Neural cell (in vitro differentiated cells): Measurements from ENCODE around the gene SLAIN2. TPM values are rescaled to one million over a fixed set of nuclear protein-coding genes. Genes with fewer than 3 reads are reported as not detected.

Experiments
- H2AFZ ChIP-seq: fragments of 200-600, 300-800 bp; sonication (generic), shearing (Covaris generic); 2 replicates; pipeline ENCODE4 v1.6.0; 2014; ENCODE audit warnings: low read depth, mild to moderate bottlenecking, antibody characterized with exemption, low read length, moderate library complexity
- H3F3A ChIP-seq: fragments of 200-600 bp; shearing (Covaris generic); 2 replicates; pipeline ENCODE4 v1.6.1; 2016; ENCODE audit warnings: mild to moderate bottlenecking, moderate library complexity, mixed read lengths, antibody characterized with exemption, low read length; ENCODE audit not compliant: insufficient read depth, poor library complexity, severe bottlenecking
- H3K27ac ChIP-seq: fragments of 200-600, 300-800 bp; sonication (generic), shearing (Covaris generic); 2 replicates; pipeline ENCODE4 v1.5.1; 2014; ENCODE audit warnings: mild to moderate bottlenecking, low read length, moderate library complexity
- H3K27me3 ChIP-seq: fragments of 300-800, 200-600 bp; sonication (generic), shearing (Covaris generic); 2 replicates; pipeline ENCODE4 v1.6.0; 2014; ENCODE audit warnings: mild to moderate bottlenecking, low read depth, low read length, moderate library complexity; ENCODE audit not compliant: insufficient read depth
- H3K36me3 ChIP-seq: fragments of 300-800, 200-600 bp; sonication (generic), shearing (Covaris generic); 2 replicates; pipeline ENCODE4 v1.5.1; 2014; ENCODE audit warnings: mild to moderate bottlenecking, antibody characterized with exemption, low read length, moderate library complexity; ENCODE audit not compliant: insufficient read depth
- H3K4me2 ChIP-seq: fragments of 300-800, 200-600 bp; sonication (generic), shearing (Covaris generic); 2 replicates; pipeline ENCODE4 v1.6.0; 2014; ENCODE audit warnings: mild to moderate bottlenecking, low read length
- H3K4me3 ChIP-seq: fragments of 300-800, 200-600 bp; sonication (generic), shearing (Covaris generic); 2 replicates; pipeline ENCODE4 v1.5.1; 2014; ENCODE audit warnings: mild to moderate bottlenecking, low read length, moderate library complexity
- H3K79me2 ChIP-seq: fragments of 200-600 bp; shearing (Covaris generic); replicated peaks from 2 replicates; pipeline ENCODE4 v1.6.0; 2014; ENCODE audit warnings: mild to moderate bottlenecking, low read length, moderate library complexity; ENCODE audit not compliant: insufficient read depth
- H3K9ac ChIP-seq: fragments of 300-800, 200-600 bp; sonication (generic), shearing (Covaris generic); 2 replicates; pipeline ENCODE4 v1.6.1; 2016; ENCODE audit warnings: mild to moderate bottlenecking, low read length, mixed read lengths
- H3K9me2 ChIP-seq: fragments of 200-600 bp; shearing (Covaris generic); 2 replicates; pipeline ENCODE4 v1.6.1; 2016; ENCODE audit warnings: mild to moderate bottlenecking, low read length, mixed read lengths; ENCODE audit not compliant: insufficient read depth
- H3K9me3 ChIP-seq: fragments of 200-600, 300-800 bp; sonication (generic), shearing (Covaris generic); 2 replicates; pipeline ENCODE4 v1.6.1; 2016; ENCODE audit warnings: mild to moderate bottlenecking, mixed run types, low read length, moderate library complexity, mixed read lengths
- H4K20me1 ChIP-seq: fragments of 200-600 bp; shearing (Covaris generic); 2 replicates; pipeline ENCODE4 v1.6.1; 2016; ENCODE audit warnings: mild to moderate bottlenecking, mixed run types; ENCODE audit not compliant: insufficient read depth
- CTCF ChIP-seq: fragments of 450-650 bp; IDR thresholded peaks from 2 replicates; pipeline ENCODE4 v1.5.1; 2014; ENCODE audit warnings: antibody characterized with exemption, mild to moderate bottlenecking, moderate library complexity; ENCODE audit not compliant: poor library complexity, severe bottlenecking
- EP300 ChIP-seq: fragments of 450-650 bp; conservative IDR thresholded peaks from 2 replicates; pipeline ENCODE4 v1.6.1; 2014; ENCODE audit warnings: antibody characterized with exemption, mild to moderate bottlenecking, moderate library complexity; ENCODE audit not compliant: poor library complexity, severe bottlenecking
- EZH2 ChIP-seq: fragments of 200-600, 300-800 bp; shearing (Covaris generic), sonication (generic); IDR thresholded peaks from 2 replicates; pipeline ENCODE4 v1.6.1; 2014; ENCODE audit warnings: antibody characterized with exemption, low read length, borderline replicate concordance, mild to moderate bottlenecking; ENCODE audit not compliant: insufficient read depth, poor library complexity, severe bottlenecking
- MXI1 ChIP-seq: fragments of 450-650 bp; conservative IDR thresholded peaks from 2 replicates; pipeline ENCODE4 v1.6.1; 2014; ENCODE audit warnings: antibody characterized with exemption, mild to moderate bottlenecking; ENCODE audit not compliant: poor library complexity, severe bottlenecking
- POLR2AphosphoS5 ChIP-seq: IDR thresholded peaks from 2 replicates; pipeline ENCODE4 v1.6.1; 2012
- RAD21 ChIP-seq: fragments of 450-650 bp; conservative IDR thresholded peaks from 2 replicates; pipeline ENCODE4 v1.6.1; 2014; ENCODE audit warnings: antibody characterized with exemption, mild to moderate bottlenecking, moderate library complexity
- REST ChIP-seq: IDR thresholded peaks from 2 replicates; pipeline ENCODE4 v1.6.1; 2012; ENCODE audit warnings: borderline replicate concordance
- SMC3 ChIP-seq: fragments of 450-650 bp; conservative IDR thresholded peaks from 2 replicates; pipeline ENCODE4 v1.6.1; 2014; ENCODE audit warnings: antibody characterized with exemption, mild to moderate bottlenecking, moderate library complexity; ENCODE audit not compliant: poor library complexity
- TAF1 ChIP-seq: IDR thresholded peaks from 2 replicates; pipeline ENCODE4 v1.6.1; 2012; ENCODE audit warnings: low read depth
- polyA plus RNA-seq: library from polyadenylated mRNA; depleted of rRNA; stranded (reverse); fragments of >200 nt; gene quantifications from 2 replicates; pipeline ENCODE4 v1.2.3, GENCODE V29; 2014

SLAIN2 gene
- polyA plus RNA-seq, 1 donor from 2014 or later: 43.2 TPM

- no peaks in the 10 kb centered on the region for H3K79me2 ChIP-seq
- TF ChIP-seq POLR2AphosphoS5 (no peak), EP300 (no peak), MXI1 (no peak), RAD21 (no peak), REST (no peak), EZH2 (no peak), CTCF (no peak), SMC3 (no peak), TAF1 (no peak)
- H3K9me3 ChIP-seq: no peaks in the 10 kb centered on the region
- no peak overlapping the region for H3K4me3 ChIP-seq
- no peaks in the 10 kb centered on the region for H3K27me3 ChIP-seq
- H3K36me3 ChIP-seq: no peaks in the 10 kb centered on the region
- H3K9ac ChIP-seq: no peak overlapping the region
- no peaks in the 10 kb centered on the region for H4K20me1 ChIP-seq
- no peaks in the 10 kb centered on the region for H3F3A ChIP-seq
- no peak overlapping the region for H3K4me2 ChIP-seq
- no peak overlapping the region for H2AFZ ChIP-seq
- no peak overlapping the region for H3K27ac ChIP-seq
- H3K9me2 ChIP-seq: no peaks in the 10 kb centered on the region
Measured at GRCh38 chr4:48300004-48300403, 41.3 kb upstream of the SLAIN2 start.

DNA sequence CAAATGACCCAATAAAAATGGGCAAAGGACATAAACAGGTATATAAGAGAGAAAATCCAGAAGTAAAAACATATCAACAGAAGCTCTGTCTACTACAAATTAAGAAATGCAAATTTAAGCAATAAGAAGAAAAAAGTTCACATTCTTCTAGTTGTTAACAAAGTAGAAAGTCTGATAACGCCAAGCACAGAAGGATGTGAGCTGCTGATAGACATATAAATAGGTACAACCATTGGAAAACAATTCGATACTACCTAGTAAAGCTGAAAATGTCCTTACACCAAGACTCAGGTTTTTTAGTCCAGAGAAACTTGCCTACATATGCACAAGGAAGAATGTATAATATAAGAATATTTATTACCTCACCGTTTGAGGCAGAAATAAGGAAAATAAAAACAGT, 35.8 kb upstream of the SLAIN2 start:
- no peaks in the 10 kb centered on the region for H3K9me3 ChIP-seq
- H2AFZ ChIP-seq: no peak overlapping the region
- H3F3A ChIP-seq: no peaks in the 10 kb centered on the region
- H3K27me3 ChIP-seq: no peaks in the 10 kb centered on the region
- no peak overlapping the region for H3K4me3 ChIP-seq
- TF ChIP-seq REST (no peak), EP300 (no peak)
- H3K9ac ChIP-seq: no peak overlapping the region
- no peak overlapping the region for H3K27ac ChIP-seq
- H3K79me2 ChIP-seq: no peaks in the 10 kb centered on the region
- H3K9me2 ChIP-seq: no peaks in the 10 kb centered on the region
- no peaks in the 10 kb centered on the region for H3K36me3 ChIP-seq
- H4K20me1 ChIP-seq: no peaks in the 10 kb centered on the region
- H3K4me2 ChIP-seq: no peak overlapping the region
